ENCODE measurements around the gene IRAK1. TPM values are rescaled to one million over a fixed set of nuclear protein-coding genes. Genes with fewer than 3 reads are reported as not detected.
A peak's percentile ranks its signal among the peaks of the same experiment; 100 is the strongest.

IRAK1 gene
- total RNA-seq, 4 donors from 2014 or later: 73.5 to 117 (median 96.8) TPM

DNA sequence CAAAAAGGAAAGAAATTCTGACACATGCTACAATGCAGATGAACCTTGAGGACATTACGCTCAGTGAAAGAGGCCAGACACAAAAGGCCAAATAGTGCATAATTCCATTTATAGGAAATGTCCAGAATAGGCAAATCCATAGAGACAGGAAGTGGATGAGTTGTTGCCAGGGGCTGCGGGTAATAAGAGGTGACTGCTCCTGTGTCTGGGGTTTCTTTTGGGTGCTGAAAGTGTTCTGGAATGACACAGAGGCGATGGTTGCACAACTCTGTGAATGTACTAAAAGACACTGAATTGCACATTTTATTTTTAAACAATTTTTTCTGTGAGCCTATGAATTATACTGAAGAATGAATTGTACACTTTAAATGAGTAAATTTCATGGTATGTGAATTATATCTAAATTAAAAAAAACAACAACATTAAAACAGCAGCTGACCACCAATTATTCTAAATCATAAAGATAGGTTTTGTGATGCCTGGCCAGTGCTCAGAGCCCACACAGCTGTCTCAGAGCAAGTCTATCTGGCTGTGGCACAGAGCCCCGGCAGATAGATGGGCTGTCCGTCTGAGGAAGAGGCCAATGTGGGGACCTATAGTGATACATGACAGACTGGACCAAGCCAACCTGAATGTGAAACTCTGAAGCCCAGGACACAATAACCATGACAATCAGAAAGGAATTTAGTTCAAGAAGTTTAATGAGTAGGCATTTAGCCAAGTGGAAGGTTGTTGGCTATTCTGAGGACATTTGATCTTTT, 23.5 kb upstream of the IRAK1 start:
- H3K27ac ChIP-seq: peak overlapping the region in 3 of 4 donors; percentile 49 to 71 (median 62)
- H3K4me1 ChIP-seq: peaks cover 0 to 87% (median 29%) of the 10 kb centered on the region in 3 donors

GRCh38 chrX:154040863-154041262, 21.2 kb upstream of the IRAK1 start:
- no peaks in the 10 kb centered on the region for H3K36me3 ChIP-seq
- 77% methylated on average over 13 of the region's 13 CpGs for WGBS, 2 donors
- TF ChIP-seq, protein P1, sequence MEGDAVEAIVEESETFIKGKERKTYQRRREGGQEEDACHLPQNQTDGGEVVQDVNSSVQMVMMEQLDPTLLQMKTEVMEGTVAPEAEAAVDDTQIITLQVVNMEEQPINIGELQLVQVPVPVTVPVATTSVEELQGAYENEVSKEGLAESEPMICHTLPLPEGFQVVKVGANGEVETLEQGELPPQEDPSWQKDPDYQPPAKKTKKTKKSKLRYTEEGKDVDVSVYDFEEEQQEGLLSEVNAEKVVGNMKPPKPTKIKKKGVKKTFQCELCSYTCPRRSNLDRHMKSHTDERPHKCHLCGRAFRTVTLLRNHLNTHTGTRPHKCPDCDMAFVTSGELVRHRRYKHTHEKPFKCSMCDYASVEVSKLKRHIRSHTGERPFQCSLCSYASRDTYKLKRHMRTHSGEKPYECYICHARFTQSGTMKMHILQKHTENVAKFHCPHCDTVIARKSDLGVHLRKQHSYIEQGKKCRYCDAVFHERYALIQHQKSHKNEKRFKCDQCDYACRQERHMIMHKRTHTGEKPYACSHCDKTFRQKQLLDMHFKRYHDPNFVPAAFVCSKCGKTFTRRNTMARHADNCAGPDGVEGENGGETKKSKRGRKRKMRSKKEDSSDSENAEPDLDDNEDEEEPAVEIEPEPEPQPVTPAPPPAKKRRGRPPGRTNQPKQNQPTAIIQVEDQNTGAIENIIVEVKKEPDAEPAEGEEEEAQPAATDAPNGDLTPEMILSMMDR (IDR thresholded peaks at IDR 0.05): no peak
- no peak for TF ChIP-seq POLR2A (IDR thresholded peaks at IDR 0.05)
- H3K4me3 ChIP-seq: no peak overlapping the region
- no peak for DNase-seq
- H3K27me3 ChIP-seq: no peaks in the 10 kb centered on the region
- intact Hi-C loops (cut with DNase I): no loop called here
- H3K4me1 ChIP-seq: peaks cover 0 to 64% (median 19%) of the 10 kb centered on the region in 3 donors
- H3K27ac ChIP-seq: peak overlapping the region in 3 of 4 donors; percentile 44 to 71 (median 62)
- no peaks in the 10 kb centered on the region for H3K9me3 ChIP-seq

More for the DNA sequence above, 23.5 kb upstream of the IRAK1 start:
- Histone ChIP-seq H3K27me3 (no peaks in the 10 kb centered on the region), H3K9me3 (no peaks in the 10 kb centered on the region), H3K36me3 (peaks cover 0 to 3% (median 0%) of the 10 kb centered on the region in 3 donors), H3K4me3 (no peak overlapping the region)
- no peak for DNase-seq
- intact Hi-C loops (cut with DNase I): no loop called here
- 68 to 71% methylated on average over 4 to 5 of the region's 5 CpGs for WGBS, 2 donors
- TF ChIP-seq, protein P1 (IDR thresholded peaks at IDR 0.05): no peak
- TF ChIP-seq POLR2A (IDR thresholded peaks at IDR 0.05): no peak

- Histone ChIP-seq H3K4me1 (peaks cover 0 to 59% (median 19%) of the 10 kb centered on the region in 3 donors), H3K27me3 (no peaks in the 10 kb centered on the region), H3K27ac (peak overlapping the region in 3 of 4 donors; percentile 44 to 71 (median 66)), H3K4me3 (no peak overlapping the region), H3K9me3 (no peaks in the 10 kb centered on the region), H3K36me3 (peaks cover 0 to 2% (median 0%) of the 10 kb centered on the region in 3 donors)
- no peak for TF ChIP-seq POLR2A (IDR thresholded peaks at IDR 0.05)
- TF ChIP-seq, protein P1 (IDR thresholded peaks at IDR 0.05): no peak
- no peak for DNase-seq
- 25 to 47% methylated on average over 7 of the region's 7 CpGs for WGBS, 2 donors
- intact Hi-C loops (cut with DNase I): no loop called here
These were observed 20.6 kb upstream of the IRAK1 start for GRCh38 chrX:154040307-154040756.

DNA sequence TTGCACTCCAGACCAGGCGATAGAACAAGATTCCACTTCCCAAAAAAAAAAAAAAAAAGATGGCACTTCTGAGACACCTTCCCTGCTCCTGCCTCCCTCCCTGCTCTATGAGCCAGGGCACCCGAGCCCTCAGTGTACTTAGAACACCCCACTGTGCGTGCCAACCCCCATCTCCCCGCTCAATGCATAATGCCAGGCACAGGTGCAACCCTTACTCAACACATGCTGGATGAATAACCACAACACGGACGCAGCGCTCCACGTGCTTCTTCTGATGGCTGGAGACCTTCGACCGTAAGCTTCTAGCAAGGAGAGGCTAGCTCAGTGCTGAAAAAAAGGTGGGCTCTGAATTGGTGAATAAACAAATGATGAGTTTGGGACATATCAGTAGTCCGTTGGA, 19.9 kb upstream of the IRAK1 start:
- intact Hi-C loops (cut with DNase I): no loop called here
- 68 to 88% methylated on average over 3 to 11 of the region's 11 CpGs for WGBS, 2 donors
- no peak for DNase-seq

More for the DNA sequence above, 19.9 kb upstream of the IRAK1 start:
- Histone ChIP-seq H3K4me1 (peaks cover 0 to 51% (median 19%) of the 10 kb centered on the region in 3 donors), H3K27me3 (no peaks in the 10 kb centered on the region), H3K36me3 (peaks cover 0 to 9% (median 0%) of the 10 kb centered on the region in 3 donors), H3K9me3 (no peaks in the 10 kb centered on the region), H3K27ac (peak overlapping the region in 2 of 4 donors; percentile 66 to 71), H3K4me3 (no peak overlapping the region)
- TF ChIP-seq, protein P1 (IDR thresholded peaks at IDR 0.05): no peak
- no peak for TF ChIP-seq POLR2A (IDR thresholded peaks at IDR 0.05)

Measured in esophagus squamous epithelium (tissue), 5 donors.